HG02885 (cell line): ENCODE results near the gene CAMKV.
"Not testable (repeated sequence)": the region's sequence is repeated elsewhere in the genome, so short reads cannot be mapped to it uniquely, and the experiment has no call there.

Experiments used
- ATAC-seq: cut with Tn5 transposase; IDR thresholded peaks from one replicate; pipeline ENCODE4 v1.9.1; 2021; ENCODE audit warnings: mild to moderate bottlenecking; ENCODE audit not compliant: unreplicated experiment, poor library complexity

Gene CAMKV

DNA sequence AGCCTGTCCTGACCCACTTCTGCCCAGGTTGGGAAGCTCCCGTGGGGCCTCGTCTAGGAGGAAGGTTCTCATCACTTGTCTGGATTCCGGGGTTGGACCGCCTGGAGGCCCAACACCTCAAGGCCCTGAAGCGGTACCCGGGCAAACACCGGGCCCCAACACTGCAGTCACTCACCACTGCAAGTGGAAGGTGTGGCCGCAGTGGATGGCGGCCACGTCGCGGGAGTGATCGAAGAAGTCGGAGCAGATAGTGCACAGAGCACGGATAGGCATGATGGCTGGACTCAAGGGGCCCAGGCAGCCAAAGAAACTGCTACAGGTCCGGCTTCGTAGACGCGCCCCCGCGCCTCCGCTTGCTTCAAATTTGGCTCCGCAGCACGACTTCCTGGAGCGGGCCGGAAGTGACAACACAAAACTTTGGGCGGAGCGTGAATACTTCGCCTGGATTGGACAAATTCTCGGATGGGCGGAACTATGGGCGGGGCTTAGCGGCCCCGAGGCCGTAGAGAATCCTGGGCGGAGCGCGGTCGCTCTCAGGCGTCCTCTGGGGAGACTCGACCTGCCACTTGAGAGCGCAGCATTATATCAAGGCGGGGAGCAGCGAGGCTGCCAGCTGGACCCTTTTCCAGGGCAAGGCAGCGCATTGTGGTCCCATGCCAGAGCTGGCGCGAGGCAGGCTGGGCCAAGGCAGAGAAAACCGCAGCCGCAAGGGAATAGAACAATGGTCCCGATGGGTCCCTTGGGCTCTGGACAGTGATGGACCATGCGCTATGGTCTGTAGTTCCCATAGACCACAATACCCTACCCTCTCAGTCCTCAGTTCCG, 13.3 kb downstream of the CAMKV start, which contains the start of gene TRAIP:
TSS of gene TRAIP (minus strand) at position 384 of the 825 bp plus-strand sequence. CDS start at position 273, 111 bp downstream.
- ATAC-seq, result peak; percentile 96

DNA sequence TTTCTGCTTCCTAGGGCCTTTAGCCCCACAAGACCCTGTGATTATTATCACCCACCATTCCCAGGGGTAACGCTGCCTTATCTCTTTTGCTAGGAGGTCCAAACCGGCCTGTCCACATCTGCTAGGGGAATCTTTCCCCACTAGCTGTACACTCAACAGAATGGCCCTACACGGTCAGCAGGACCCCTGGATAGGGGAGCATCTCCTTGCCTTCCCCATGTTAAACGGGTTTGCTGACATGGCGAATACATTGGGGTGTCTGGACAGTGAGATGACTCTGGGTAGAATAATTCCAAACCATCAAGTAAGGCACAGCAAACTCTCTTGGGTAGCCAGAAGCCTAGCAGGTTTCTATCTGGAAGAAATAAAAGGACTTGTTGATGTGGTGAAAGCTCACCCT, 14.0 kb downstream of the CAMKV start:
- ATAC-seq, result no peak

- no peak for ATAC-seq
These were observed 24.0 kb downstream of the CAMKV start for GRCh38 chr3:49845694-49846093.

GRCh38 chr3:49844464-49845183, 25.1 kb downstream of the CAMKV start:
- no peak for ATAC-seq

GRCh38 chr3:49842843-49843517, 26.7 kb downstream of the CAMKV start:
- no peak for ATAC-seq

- no peak for ATAC-seq
These were observed 27.9 kb downstream of the CAMKV start for GRCh38 chr3:49841806-49842205.

DNA sequence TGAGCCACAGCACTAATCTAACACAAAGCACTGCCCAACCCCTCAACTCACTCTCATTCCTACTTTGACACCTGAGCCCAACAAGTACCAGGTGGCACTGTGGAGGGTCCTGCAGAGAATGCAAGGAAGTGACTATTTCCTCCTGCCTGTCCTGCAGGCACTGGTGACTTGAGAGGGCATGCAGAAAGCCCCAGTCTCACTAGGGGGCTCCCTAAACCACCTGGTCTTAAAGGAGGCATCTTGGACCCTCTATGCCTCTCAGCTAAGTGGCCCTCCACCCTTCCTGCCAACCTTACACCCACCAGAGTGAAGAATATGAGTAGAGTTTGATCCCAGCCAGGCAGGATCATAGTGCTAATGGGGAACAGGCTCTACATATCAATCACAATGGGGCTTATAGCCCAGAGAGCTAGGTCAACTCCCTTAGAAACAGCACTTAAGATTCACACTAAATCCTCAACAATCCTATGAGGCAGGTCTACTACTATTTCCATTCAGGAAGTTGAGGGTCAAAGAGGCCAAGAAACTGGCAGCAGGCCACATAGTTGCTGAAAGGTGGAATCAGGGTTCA, 28.5 kb downstream of the CAMKV start:
- no peak for ATAC-seq

GRCh38 chr3:49840388-49840787, 29.3 kb downstream of the CAMKV start:
- no peak for ATAC-seq

GRCh38 chr3:49839193-49839809, 30.4 kb downstream of the CAMKV start:
- ATAC-seq, result no peak

DNA sequence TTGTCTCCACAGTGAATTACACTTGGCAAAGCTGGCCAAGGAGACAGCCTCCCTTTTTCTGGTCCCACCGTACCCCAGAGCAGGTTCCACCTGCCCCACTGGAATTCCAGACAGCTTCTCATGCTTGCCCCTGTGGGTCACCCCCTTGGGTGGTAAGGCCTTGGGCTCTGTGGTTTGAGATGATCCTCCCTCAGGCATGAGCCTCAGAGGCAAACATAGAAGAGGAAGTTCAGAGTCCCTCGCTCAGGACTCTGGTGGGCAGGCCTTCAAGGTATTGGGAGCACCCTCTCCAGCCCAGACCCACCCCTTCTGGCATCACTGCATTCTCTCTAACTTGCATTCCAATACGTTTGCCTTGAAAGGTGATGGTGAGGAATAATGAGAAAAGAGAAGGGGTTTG, 38.4 kb downstream of the CAMKV start:
- no peak for ATAC-seq

DNA sequence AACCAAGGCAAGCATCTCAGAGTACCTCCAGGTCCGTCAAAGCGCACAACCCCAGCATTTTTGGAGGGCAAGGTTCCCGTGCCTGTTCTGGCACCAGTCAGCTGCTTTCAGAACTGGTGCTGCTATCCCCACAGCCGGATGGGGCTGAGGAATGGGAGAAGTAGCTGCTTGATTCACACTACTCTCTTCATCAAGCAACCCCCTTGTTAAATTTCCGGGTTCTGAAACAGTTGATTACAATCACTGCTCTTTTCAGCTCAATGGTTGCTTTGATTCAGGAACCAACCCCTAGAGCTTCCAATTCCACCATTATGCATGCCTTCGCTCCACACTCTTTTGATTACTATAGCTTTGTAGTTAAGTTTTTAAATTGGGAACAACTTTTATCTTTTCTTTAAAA, 43.7 kb downstream of the CAMKV start:
- no peak for ATAC-seq

DNA sequence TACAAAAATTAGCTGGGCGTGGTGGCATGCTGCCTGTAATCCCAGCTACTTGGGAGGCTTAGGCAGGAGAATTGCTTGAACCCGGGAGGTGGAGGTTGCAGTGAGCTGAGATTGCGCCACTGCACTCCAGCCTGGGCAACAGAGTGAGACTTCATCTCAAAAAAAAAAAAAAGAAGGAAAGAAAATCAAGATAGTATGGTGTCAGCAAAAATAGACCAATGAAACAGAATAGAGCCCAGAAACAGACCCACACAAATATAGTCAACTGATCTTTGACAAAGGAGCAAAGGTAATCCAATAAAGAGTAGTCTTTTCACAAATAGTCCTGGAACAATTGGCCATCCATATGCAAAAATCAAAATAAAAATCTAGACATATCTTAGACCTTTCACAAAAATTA, 46.6 kb downstream of the CAMKV start:
- ATAC-seq, result not testable (repeated sequence)

DNA sequence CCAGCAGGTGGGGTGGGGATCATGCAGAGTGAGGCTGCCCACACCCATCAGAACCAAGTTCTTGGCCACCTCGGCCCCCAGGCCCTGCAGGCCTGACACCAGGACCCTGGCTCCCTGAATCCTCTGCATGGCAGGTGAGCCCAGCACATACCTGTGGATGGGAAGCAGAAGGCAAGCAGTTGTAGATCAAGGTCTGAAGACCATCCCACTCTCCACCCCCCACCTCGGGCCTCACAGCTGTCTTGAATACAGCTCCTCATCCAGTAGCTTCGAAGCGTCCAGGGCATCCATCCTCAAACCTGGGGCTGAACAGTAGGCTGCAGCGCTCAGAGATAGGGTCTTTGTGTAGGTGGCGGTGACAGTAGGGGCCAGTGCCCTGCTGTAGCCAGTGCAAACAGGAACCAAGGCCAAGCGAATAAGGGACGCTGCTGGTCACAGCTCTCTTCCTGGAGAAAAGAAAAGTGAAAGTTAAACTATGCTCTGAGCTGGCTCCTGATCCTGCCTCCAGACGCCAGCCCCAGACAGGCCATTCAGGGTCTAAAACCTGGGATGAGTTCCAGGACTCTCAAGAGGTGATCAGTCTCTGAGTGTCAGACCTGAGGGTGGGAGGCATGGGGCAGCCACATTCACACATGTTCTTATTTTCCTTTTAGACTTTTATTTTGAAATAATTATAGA, 56.1 kb downstream of the CAMKV start, which contains the start of gene UBA7:
TSS of gene UBA7 (minus strand) at position 457 of the 678 bp plus-strand sequence. CDS start at position 291, 166 bp downstream.
- peak; percentile 58 for ATAC-seq

DNA sequence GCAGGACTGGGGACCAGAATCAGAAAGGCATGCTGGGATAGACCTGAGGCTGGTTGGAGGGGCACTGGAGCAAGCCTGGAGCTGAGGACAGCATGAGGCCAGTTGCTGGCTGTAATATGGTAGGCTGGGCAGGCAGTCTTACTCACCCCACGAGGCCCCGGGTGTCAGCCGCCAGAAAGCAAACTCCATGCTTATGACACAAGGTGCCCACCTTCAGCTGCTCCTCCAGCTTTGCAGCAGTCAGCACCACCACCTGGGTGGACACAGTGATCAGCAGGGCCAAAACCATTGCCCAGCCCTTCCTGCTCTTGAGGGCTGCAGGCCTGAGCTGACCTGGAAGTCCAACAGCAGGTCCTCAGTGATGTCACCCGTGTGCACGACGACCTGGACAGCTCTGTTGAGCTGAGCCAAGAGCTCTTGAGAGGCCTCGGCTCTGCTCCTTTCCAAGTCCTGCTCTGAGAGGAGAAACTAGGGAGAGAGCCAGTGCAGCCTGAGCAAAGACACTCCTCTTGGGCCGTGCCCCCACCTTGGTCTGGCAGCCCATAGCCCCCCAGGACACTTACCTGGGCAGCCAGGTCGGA, 56.7 kb downstream of the CAMKV start:
- no peak for ATAC-seq
